ENCODE results near the gene SP8.
"Not testable (repeated sequence)": the region's sequence is repeated elsewhere in the genome, so short reads cannot be mapped to it uniquely, and the experiment has no call there.

SP8 gene
- long read RNA-seq, donor 1, result 0 reads
- long read RNA-seq, donor 2, result 0 reads
- long read RNA-seq, donor 3, result 0 reads
- long read RNA-seq, donor 4, result 0 reads
- long read RNA-seq, donor 5, result 0 reads
- long read RNA-seq, donor 6, result 0 reads
- long read RNA-seq, donor 7, result 0 reads
- long read RNA-seq, donor 8, result 0 reads

DNA sequence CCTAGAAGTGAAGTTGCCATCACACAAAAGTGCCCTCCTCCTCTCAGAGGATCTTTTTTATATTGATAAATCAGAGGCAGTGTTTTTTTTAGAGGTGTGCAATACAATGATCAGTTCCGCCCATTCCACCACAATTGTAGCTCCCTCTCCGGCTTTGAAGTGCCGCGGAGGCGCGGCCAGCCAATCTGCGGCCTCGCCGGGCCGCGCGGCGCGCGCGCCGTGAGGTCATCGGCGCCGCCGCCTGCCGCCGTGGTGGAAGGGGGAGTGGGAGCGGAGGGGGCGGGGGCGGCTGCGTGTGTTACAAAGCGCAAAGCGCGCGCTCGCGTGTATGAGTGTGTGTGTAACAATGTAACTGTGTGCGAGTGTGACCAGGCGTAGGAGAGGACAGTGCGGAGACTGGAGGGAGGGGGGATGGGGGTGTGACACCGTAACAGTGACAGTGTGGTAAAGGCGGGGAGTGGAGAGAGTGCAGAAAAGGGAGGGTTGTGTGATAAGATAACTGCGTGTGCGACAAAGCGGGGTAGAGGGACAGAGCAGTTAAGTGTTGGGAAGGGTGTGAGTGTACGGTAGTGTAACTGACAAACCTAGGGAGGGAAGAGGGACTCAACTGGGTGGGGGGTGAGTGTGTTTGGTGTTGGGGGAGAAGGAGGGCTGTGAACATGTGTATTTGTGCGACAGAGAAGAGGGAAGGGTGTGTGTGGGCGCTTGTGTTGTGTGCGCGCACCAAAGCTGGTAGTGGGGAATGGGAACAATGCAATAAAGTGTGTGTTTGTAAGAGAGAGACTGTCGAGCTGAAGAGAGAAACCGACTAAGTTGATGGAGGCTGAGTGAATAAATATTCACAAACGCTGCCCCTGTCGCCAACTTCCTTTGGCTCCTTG is at the start of gene SP8:
TSS of gene SP8 (minus strand) at position 108 of the 881 bp plus-strand sequence. CDS start at position 20, 88 bp downstream.
- peak; percentile 73 for DNase-seq

- not testable (repeated sequence) for DNase-seq
Observed at GRCh38 chr7:20836424-20836823, 49.7 kb upstream of the SP8 start.

DNA sequence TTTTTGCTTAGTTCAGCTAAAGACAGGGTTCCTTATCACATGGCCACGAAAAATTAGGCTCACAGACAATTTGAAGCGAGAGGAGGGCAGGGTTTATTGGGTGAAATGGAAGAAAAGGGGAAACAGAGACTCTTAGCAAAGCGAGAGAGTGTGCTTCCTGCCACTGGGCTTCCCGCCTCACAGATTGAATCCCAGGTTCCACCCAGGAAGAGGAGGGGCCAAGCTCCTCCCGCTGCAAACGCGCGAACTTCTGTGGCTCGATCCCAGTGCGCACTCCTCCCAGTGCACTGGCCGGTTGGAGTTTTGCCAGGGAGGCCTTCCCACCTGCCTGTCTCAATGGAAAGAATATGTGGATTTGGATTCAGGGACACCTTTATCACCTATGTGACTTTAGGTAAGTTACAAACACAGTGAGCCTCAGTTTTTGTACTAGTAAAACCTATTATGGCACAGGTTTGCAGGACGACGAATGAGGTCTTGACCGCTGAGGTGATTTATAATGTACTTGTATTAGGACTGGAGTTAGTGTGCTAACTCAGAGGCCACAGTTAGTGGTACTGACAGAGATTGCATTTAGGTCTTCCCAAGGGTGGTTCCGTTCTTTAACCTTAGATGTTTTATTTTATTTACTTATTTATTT is 48.5 kb upstream of the SP8 start:
- no peak for DNase-seq

GRCh38 chr7:20834656-20835055 is 48.0 kb upstream of the SP8 start:
- no peak for DNase-seq

GRCh38 chr7:20831956-20832355 is 45.3 kb upstream of the SP8 start:
- DNase-seq, result no peak

- no peak for DNase-seq
Observed at GRCh38 chr7:20831451-20831850, 44.8 kb upstream of the SP8 start.

- no peak for DNase-seq
Observed at GRCh38 chr7:20828947-20829346, 42.3 kb upstream of the SP8 start.

DNA sequence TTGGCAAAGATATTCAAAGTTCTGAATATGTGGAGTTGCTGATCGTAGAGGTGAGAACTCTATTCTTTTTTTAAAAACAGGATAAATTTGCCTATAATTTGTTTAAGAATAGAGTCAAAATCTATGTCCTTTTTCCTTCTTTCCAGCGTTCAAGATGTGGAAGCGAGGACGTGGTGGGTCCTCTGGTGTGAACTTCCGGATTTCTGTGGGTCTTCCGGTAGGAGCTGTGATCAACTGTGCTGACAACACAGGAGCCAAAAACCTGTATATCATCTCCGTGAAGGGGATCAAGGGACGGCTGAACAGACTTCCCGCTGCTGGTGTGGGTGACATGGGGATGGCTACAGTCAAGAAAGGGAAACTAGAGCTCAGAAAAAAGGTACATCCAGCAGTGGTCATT is 40.5 kb upstream of the SP8 start:
- no peak for DNase-seq

GRCh38 chr7:20826243-20826642 is 39.6 kb upstream of the SP8 start:
- DNase-seq, result no peak

- DNase-seq, result no peak
Observed at GRCh38 chr7:20825555-20825954, 38.9 kb upstream of the SP8 start.

DNA sequence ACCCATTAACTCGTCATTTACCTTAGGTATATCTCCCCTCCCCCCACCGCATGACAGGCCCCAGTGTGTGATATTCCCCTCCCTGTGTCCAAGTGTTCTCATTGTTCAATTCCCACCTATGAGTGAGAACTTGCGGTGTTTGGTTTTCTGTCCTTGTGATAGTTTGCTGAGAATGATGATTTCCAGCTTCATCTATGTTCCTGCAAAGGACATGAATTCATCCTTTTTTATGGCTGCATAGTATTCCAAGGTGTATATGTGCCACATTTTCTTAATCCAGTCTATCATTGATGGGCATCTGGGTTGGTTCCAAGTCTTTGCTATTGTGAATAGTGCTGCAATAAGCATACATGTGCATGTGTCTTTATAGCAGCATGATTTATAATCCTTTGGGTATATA is 34.7 kb upstream of the SP8 start:
- DNase-seq, result not testable (repeated sequence)

DNA sequence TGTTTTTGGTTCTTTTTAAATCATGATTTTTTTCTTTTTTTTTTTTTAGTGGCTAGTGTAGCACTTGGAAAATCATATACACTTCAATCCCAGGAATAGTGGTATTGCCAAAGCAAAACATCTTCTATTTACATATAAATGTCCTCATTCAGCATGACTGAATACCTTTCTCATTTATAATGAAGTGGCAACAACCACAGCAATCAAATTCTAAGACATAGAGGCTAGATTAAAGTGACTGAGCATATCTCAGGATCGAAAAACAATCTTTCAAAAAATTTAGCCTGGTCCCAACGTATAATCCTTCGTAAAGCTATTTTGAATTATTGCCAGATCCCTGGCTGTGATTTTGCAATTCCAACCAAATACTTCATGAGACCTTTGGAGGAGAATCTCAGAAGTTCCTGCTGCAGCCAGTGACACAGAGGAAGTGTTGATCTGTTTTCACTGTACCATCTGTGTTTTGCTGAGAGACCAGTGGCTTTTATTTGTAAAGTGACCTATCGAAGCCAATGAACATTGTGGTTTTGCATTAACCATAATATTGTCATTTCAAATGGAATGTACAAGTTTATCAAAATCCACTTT is 29.8 kb upstream of the SP8 start:
- no peak for DNase-seq

DNA sequence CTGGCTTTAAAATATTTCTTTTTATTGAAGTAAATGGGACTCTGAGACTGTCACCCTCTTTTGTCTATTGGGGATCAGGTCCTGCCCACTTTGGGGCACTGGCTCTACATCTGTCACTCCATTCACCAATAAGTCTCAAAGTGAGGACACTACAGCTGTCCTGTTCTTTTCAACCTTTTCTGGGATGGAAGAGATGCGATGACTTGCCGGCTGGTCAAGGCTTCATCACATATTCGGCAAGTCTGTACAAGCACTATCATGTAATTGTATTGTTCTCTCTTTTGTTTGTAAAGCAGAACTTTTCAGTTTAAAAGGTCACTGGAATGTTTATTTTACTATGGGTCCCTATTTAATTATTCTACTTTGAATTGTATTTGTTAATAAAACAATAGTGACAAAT is 17.7 kb upstream of the SP8 start:
- DNase-seq, result no peak

- no peak for DNase-seq
Observed at GRCh38 chr7:20799566-20800366, 13.1 kb upstream of the SP8 start.

DNA sequence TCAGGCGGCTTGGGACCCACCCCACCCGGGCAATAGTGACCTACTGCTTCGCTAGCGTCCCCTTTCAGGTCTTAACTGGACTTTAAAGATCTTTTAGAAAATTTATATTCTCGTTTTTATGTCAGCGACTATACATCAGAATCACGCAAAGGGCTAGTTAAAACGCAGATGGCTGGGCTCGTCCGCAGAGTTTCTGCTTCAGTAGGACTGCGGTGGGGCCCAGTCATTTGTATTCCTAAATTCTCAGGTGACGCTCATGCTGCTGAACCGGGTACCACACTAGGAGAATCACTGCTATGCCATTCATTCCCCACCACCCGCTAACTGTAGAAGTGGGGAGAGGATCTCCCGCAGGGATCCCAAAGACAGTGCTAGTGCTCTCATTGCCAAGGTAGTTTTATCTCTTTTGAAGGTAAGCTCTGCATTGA is 12.0 kb upstream of the SP8 start:
- peak; percentile 53 for DNase-seq

GRCh38 chr7:20798081-20798693 is 11.5 kb upstream of the SP8 start:
- DNase-seq, result peak; percentile 68

GRCh38 chr7:20797462-20798080 is 10.9 kb upstream of the SP8 start:
- peak; percentile 70 for DNase-seq

- DNase-seq, result peak; percentile 61
Observed at GRCh38 chr7:20797042-20797461, 10.4 kb upstream of the SP8 start.

GRCh38 chr7:20796500-20796899 is 9.8 kb upstream of the SP8 start:
- DNase-seq, result no peak

- DNase-seq, result peak; percentile 16
Observed at GRCh38 chr7:20795881-20796280, 9.2 kb upstream of the SP8 start.

- peak; percentile 19 for DNase-seq
Observed at GRCh38 chr7:20795361-20795760, 8.7 kb upstream of the SP8 start.
